Natural killer cell treated with Interleukin-12 subunit alpha and Interleukin-12 subunit beta and Interleukin-15 and Interleukin-18, amount 100 ng/mL, for 72 hours (primary cell): ENCODE measurements around the gene PDGFB. TPM values are rescaled to one million over a fixed set of nuclear protein-coding genes. Genes with fewer than 3 reads are reported as not detected.
"Not testable (repeated sequence)": the region's sequence is repeated elsewhere in the genome, so short reads cannot be mapped to it uniquely, and the experiment has no call there.

ENCODE experiments used
- ATAC-seq, 2 donors: fragments of 150-1000 bp; cut with Tn5 transposase in 1 of 2; sonication (Bioruptor Pico), chemical (Tn5 transposase) in 1 of 2; 2 replicates each; pipeline ENCODE4 v1.10.0; 2021
- DNase-seq: peaks from one replicate; pipeline ENCODE4 v3.0.0; 2022; ENCODE audit warnings: low spot score
- H3K27ac Mint-ChIP-seq, 2 donors: 1 replicate in 1 of 2; 2 replicates in 1 of 2; pipeline ENCODE4 v1.8.0; 2022; ENCODE audit warnings: mixed read lengths in 2 of 2, mild to moderate bottlenecking in 1 of 2, moderate library complexity in 1 of 2
- H3K27me3 Mint-ChIP-seq, 2 donors: 1 replicate in 1 of 2; 2 replicates in 1 of 2; pipeline ENCODE4 v1.8.0; 2022; ENCODE audit warnings: mixed read lengths in 2 of 2
- H3K36me3 Mint-ChIP-seq: one replicate; pipeline ENCODE4 v1.8.0; 2022; ENCODE audit warnings: mixed read lengths
- H3K4me1 Mint-ChIP-seq, 2 donors: 1 replicate in 1 of 2; 2 replicates in 1 of 2; pipeline ENCODE4 v1.8.0; 2022; ENCODE audit warnings: low read depth in 2 of 2, mixed read lengths in 2 of 2, mild to moderate bottlenecking in 1 of 2
- H3K4me3 Mint-ChIP-seq: one replicate; pipeline ENCODE4 v1.8.0; 2022; ENCODE audit warnings: mixed read lengths
- H3K9me3 Mint-ChIP-seq: 2 replicates; pipeline ENCODE4 v1.8.0; 2022; ENCODE audit warnings: mixed read lengths
- total RNA-seq, 2 donors: library from RNA; stranded (reverse); gene quantifications; one replicate each; pipeline ENCODE4 v1.2.3, GENCODE V29; 2022

Gene PDGFB
- total RNA-seq, 2 donors from 2014 or later, result not detected

DNA sequence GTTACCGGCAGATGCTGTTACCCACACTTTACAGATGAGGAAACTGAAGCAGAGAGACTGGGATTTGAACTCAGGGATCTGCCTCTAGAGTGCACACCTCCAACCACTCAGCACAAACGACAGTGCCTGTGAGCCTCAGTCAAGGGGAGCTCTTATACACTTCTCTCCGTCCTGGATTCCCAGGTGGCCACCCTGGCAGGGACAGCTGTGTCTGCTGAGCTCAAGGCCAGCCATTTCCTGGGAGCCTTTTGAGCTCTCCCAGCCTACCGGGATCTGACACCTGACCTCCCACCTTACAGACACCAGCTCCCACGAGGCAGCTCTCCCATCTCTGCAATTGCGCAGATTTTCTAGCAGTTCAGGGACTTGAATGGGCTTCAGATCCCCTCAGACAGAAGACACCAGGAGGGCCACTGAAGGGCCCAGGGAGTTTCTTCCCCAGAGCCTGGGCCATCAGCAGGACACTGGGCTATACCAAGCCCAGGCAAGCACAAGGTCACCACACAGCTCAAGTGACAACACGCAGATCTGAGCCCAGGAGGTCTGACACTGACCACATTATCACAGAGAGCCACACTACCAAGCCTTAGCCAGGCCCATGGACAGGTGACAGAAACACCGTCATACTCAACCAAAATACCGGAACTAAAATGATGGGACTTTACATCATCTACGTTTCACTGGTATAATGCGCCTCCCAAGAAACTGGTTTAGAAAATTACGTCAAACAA, 17.1 kb downstream of the PDGFB start:
- peaks cover 18 to 24% of the 10 kb centered on the region in 2 donors for H3K27me3 Mint-ChIP-seq
- no peaks in the 10 kb centered on the region for H3K36me3 Mint-ChIP-seq
- H3K4me1 Mint-ChIP-seq, result peaks cover 0 to 13% of the 10 kb centered on the region in 2 donors
- no peak overlapping the region for H3K4me3 Mint-ChIP-seq
- ATAC-seq, result no peak
- no peaks in the 10 kb centered on the region for H3K9me3 Mint-ChIP-seq
- DNase-seq, result no peak
- no peak overlapping the region for H3K27ac Mint-ChIP-seq

- Mint-ChIP-seq H3K27ac (no peak overlapping the region), H3K4me1 (peaks cover 0 to 14% of the 10 kb centered on the region in 2 donors), H3K36me3 (no peaks in the 10 kb centered on the region), H3K4me3 (no peak overlapping the region), H3K27me3 (peaks cover 15 to 21% of the 10 kb centered on the region in 2 donors), H3K9me3 (no peaks in the 10 kb centered on the region)
- no peak for DNase-seq
- no peak for ATAC-seq
Measured at GRCh38 chr22:39226353-39226752, 18.4 kb downstream of the PDGFB start.

GRCh38 chr22:39225591-39225990, 19.2 kb downstream of the PDGFB start:
- H3K27ac Mint-ChIP-seq, result no peak overlapping the region
- H3K4me3 Mint-ChIP-seq, result no peak overlapping the region
- ATAC-seq, result no peak
- peaks cover 23% of the 10 kb centered on the region in 2 donors for H3K27me3 Mint-ChIP-seq
- peaks cover 5 to 17% of the 10 kb centered on the region in 2 donors for H3K4me1 Mint-ChIP-seq
- H3K9me3 Mint-ChIP-seq, result no peaks in the 10 kb centered on the region
- no peak for DNase-seq
- H3K36me3 Mint-ChIP-seq, result no peaks in the 10 kb centered on the region

DNA sequence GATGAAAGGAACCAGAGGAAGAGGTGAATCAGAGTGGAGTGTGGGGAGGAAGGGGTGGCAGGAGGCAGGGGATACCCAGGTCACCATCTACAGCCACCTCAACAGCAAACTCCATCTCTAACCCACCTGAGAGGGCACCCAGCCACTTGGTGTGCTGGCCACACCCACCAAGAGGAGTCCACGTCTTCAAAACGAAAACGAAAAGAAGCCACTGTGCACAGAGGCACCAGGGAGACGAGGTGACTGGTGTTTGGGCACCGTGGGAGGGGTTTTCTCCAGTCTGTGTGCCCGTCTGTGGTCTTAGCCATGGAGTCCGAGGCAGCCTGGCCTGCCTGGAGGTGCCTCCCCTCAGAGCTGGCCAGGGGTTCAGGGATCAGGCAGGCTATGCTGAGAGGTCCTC, 20.2 kb downstream of the PDGFB start:
- Mint-ChIP-seq H3K4me3 (no peak overlapping the region), H3K27ac (no peak overlapping the region)

DNA sequence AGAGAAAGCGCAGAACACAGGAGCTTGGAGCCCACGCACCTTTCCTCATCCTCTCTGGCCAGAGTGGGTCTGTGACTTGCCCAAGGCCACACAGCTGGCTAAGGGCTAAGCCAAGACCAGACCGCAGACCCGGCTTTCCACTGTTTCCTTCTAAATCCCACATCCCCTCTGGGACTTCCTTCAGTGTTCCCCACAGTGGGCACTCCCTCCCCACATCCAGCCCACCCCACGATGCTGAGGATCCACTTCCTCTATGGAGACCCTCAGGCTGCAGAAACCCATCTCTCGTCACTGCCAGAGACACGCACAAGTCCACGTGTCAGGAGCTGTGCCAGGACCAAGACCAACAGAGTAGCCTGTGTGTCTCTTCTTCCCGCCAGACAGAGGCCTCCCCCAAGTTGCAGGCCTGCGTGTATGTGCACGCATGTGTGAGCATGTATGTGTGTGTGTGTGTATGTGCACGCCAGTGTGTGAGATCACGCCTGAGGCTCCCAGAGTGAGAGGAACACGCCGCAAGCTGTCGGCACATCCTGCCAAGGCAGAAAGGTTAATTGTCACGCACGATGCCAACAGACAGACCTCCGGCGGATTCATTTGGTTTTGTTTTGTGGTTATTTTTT, 21.6 kb downstream of the PDGFB start:
- Mint-ChIP-seq H3K27ac (no peak overlapping the region), H3K4me3 (no peak overlapping the region), H3K4me1 (peaks cover 5 to 13% of the 10 kb centered on the region in 2 donors), H3K36me3 (peaks cover 6% of the 10 kb centered on the region), H3K9me3 (no peaks in the 10 kb centered on the region), H3K27me3 (peaks cover 14 to 34% of the 10 kb centered on the region in 2 donors)
- DNase-seq (no peak), ATAC-seq (no peak)

More for the DNA sequence above, 20.2 kb downstream of the PDGFB start:
- Mint-ChIP-seq H3K27me3 (peaks cover 21 to 33% of the 10 kb centered on the region in 2 donors), H3K4me1 (peaks cover 5 to 13% of the 10 kb centered on the region in 2 donors), H3K9me3 (no peaks in the 10 kb centered on the region), H3K36me3 (peaks cover 6% of the 10 kb centered on the region)
- ATAC-seq (no peak), DNase-seq (no peak)

DNA sequence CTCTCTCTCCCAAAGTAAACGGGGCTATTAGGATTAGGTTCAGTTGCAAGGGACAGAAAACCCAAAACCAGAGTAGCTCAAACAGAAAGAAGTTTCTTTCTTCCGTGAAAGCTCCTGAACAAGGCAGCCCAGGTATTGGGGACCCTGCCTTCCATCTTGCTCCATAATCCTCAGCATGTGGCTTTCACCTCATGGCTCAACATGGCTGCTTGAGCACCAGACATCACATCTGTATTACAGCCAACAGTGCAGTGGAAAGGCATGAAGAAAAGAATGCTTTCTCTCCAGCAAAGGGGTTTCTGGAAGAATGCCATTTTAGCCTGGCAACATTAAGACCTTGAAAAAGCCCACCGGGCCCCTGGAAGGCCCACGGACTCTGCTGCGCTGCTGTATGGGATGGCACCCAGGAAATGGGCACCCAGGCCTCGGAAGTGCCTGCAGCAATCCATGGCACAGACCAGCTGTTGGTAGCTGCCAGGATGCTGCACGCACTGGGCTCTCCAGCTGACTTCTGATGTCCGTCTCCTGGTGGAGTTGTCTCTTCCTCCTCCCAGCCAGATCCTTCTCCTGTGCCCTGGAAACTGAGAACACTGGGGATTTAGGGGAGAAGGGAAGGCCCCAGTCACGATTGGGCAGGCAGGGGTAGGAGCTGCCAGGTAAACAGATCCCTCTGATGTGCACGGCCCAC, 22.6 kb downstream of the PDGFB start:
- Mint-ChIP-seq H3K27ac (no peak overlapping the region), H3K27me3 (peaks cover 14 to 45% of the 10 kb centered on the region in 2 donors), H3K4me1 (peaks cover 5 to 13% of the 10 kb centered on the region in 2 donors), H3K9me3 (no peaks in the 10 kb centered on the region), H3K4me3 (no peak overlapping the region), H3K36me3 (peaks cover 6% of the 10 kb centered on the region)
- no peak for ATAC-seq
- no peak for DNase-seq

GRCh38 chr22:39220890-39221850, 23.6 kb downstream of the PDGFB start:
- peaks cover 6% of the 10 kb centered on the region for H3K36me3 Mint-ChIP-seq
- no peak overlapping the region for H3K27ac Mint-ChIP-seq
- H3K4me3 Mint-ChIP-seq, result no peak overlapping the region

DNA sequence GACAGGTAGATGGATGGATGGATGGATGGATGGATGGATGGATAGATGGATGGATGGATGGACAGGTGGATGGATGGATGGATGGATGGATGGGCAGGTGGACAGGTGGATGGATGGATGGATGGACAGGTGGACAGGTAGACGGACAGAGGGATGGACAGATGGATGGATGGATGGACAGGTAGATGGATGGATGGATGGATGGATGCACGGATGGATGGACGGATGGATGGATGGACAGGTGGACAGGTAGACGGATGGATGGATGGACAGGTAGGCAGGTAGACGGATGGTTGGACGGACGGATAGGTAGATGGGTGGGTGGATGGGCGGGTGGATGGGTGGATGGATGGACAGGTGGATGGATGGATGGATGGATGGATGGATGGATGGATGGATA, 24.3 kb downstream of the PDGFB start:
- Mint-ChIP-seq H3K27me3 (peaks cover 19 to 46% of the 10 kb centered on the region in 2 donors), H3K4me1 (peaks cover 10 to 16% of the 10 kb centered on the region in 2 donors), H3K9me3 (no peaks in the 10 kb centered on the region), H3K36me3 (peaks cover 6% of the 10 kb centered on the region), H3K27ac (no peak overlapping the region), H3K4me3 (no peak overlapping the region)
- ATAC-seq (no peak), DNase-seq (no peak)

More at GRCh38 chr22:39220890-39221850, 23.6 kb downstream of the PDGFB start:
- Mint-ChIP-seq H3K4me1 (peaks cover 5 to 13% of the 10 kb centered on the region in 2 donors), H3K9me3 (no peaks in the 10 kb centered on the region), H3K27me3 (peaks cover 16 to 50% of the 10 kb centered on the region in 2 donors)
- ATAC-seq (peak; percentile 40 to 42), DNase-seq (no peak)

DNA sequence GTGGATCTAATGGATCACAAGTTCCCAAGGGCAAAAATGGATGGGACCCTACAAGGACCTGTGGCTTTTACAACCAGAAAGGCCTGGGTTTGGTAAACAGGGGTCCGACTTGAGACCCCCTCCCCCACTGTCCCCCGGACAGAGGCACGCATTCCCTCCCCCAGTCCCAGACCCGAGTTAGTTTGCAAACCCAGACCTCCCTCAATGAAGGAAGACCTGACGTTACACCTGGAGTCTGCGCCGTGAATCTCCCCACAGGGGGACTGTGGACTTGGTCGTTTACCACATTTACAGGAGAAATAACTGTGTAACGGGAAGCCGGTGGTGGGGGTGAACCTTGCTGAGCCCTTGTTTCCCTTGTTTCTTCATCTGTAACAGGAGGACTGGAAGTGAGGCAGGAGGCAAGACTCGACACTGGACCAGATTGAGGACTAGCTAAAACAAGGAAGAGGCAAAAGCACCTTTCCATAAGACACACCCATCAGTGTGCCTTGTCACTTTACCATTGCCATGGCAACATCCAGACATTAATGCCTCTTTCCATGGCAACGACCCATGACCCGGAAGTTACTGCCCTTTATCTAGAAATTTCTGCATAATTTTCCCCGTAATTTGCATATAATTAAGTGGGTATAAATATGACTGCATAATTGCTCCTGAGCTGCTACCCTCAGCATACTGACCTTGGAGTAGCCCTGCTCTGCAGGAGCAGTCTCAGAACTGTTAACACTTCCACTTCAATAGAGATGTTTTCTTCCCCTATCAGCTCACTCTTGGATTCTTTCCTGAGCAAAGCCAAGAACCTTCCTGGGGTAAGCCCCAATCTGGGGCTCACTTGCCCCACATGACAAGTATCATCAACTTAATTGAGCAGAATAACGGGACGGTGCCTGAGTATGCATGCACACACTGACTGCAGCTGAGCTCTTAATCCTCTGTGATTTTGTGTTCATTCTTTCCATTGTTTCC, 25.4 kb downstream of the PDGFB start:
- Mint-ChIP-seq H3K4me1 (peaks cover 10 to 16% of the 10 kb centered on the region in 2 donors), H3K27me3 (peaks cover 23 to 49% of the 10 kb centered on the region in 2 donors), H3K4me3 (no peak overlapping the region), H3K9me3 (no peaks in the 10 kb centered on the region), H3K36me3 (peaks cover 6% of the 10 kb centered on the region), H3K27ac (no peak overlapping the region)
- ATAC-seq, result no peak
- DNase-seq, result no peak

DNA sequence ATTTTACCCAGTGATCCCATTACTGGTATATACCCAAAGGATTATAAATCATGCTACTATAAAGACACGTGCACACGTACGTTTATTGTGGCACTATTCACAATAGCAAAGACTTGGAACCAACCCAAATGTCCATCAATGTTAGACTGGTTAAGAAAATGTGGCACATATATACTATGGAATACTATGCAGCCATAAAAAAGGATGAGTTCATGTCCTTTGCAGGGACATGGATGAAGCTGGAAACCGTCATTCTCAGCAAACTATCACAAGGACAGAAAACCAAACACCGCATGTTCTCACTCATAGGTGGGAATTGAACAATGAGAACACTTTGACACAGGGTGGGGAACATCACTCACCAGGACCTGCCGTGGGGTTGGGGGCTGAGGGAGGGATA, 26.4 kb downstream of the PDGFB start:
- not testable (repeated sequence) for ATAC-seq, DNase-seq, H3K9me3 Mint-ChIP-seq, H3K36me3 Mint-ChIP-seq, H3K27ac Mint-ChIP-seq, H3K4me3 Mint-ChIP-seq
- H3K27me3 Mint-ChIP-seq, result peaks cover 26 to 56% of the 10 kb centered on the region in 2 donors
- H3K4me1 Mint-ChIP-seq, result peaks cover 10 to 16% of the 10 kb centered on the region in 2 donors

- no peak overlapping the region for H3K4me3 Mint-ChIP-seq
- ATAC-seq, result no peak
- H3K36me3 Mint-ChIP-seq, result peaks cover 6% of the 10 kb centered on the region
- DNase-seq, result no peak
- H3K27ac Mint-ChIP-seq, result no peak overlapping the region
- H3K4me1 Mint-ChIP-seq, result peaks cover 6 to 9% of the 10 kb centered on the region in 2 donors
- H3K9me3 Mint-ChIP-seq, result no peaks in the 10 kb centered on the region
- H3K27me3 Mint-ChIP-seq, result peaks cover 28 to 52% of the 10 kb centered on the region in 2 donors
Measured at GRCh38 chr22:39216143-39216490, 28.7 kb downstream of the PDGFB start.

- no peaks in the 10 kb centered on the region for H3K9me3 Mint-ChIP-seq
- DNase-seq (no peak), ATAC-seq (no peak)
Measured at GRCh38 chr22:39215426-39216142, 29.2 kb downstream of the PDGFB start.

More at GRCh38 chr22:39215426-39216142, 29.2 kb downstream of the PDGFB start:
- peaks cover 3 to 5% of the 10 kb centered on the region in 2 donors for H3K4me1 Mint-ChIP-seq
- peaks cover 26 to 47% of the 10 kb centered on the region in 2 donors for H3K27me3 Mint-ChIP-seq
- no peak overlapping the region for H3K4me3 Mint-ChIP-seq
- H3K36me3 Mint-ChIP-seq, result peaks cover 6% of the 10 kb centered on the region
- H3K27ac Mint-ChIP-seq, result no peak overlapping the region
